Nucleus accumbens (tissue), 56 donors: Measurements from ENCODE around the gene RELL1.
A peak's percentile ranks its signal among the peaks of the same experiment; 100 is the strongest.

ENCODE experiments used
- DNase-seq, 56 donors: peaks; one replicate each; lab custom pipeline; 2025; lab: John Stamatoyannopoulos, UW

Gene RELL1

GRCh38 chr4:37604461-37604860, 81.7 kb downstream of the RELL1 start:
- DNase-seq, result no peak

GRCh38 chr4:37603711-37604110, 82.5 kb downstream of the RELL1 start:
- no peak for DNase-seq

GRCh38 chr4:37603070-37603468, 83.1 kb downstream of the RELL1 start:
- peak in 52 of 56 donors; percentile 5 to 86 (median 55) for DNase-seq

- no peak for DNase-seq
Measured at GRCh38 chr4:37602454-37603069, 83.6 kb downstream of the RELL1 start.

GRCh38 chr4:37601531-37601930, 84.6 kb downstream of the RELL1 start:
- no peak for DNase-seq

GRCh38 chr4:37599092-37599790, 86.9 kb downstream of the RELL1 start:
- no peak for DNase-seq

GRCh38 chr4:37597034-37597433, 89.1 kb downstream of the RELL1 start:
- no peak for DNase-seq

GRCh38 chr4:37595875-37596680, 90.1 kb downstream of the RELL1 start:
- no peak for DNase-seq

- no peak for DNase-seq
Measured at GRCh38 chr4:37594099-37594498, 92.1 kb downstream of the RELL1 start.

GRCh38 chr4:37591349-37591748, 94.8 kb downstream of the RELL1 start:
- DNase-seq, result no peak

GRCh38 chr4:37590016-37590415, 96.2 kb downstream of the RELL1 start:
- no peak for DNase-seq

GRCh38 chr4:37588150-37588549, 98.0 kb downstream of the RELL1 start:
- DNase-seq, result no peak

GRCh38 chr4:37586194-37586593, 100.0 kb downstream of the RELL1 start:
- no peak for DNase-seq

GRCh38 chr4:37584493-37585060, 101.6 kb downstream of the RELL1 start:
- DNase-seq, result no peak

GRCh38 chr4:37584071-37584470, 102.1 kb downstream of the RELL1 start:
- no peak for DNase-seq

- no peak for DNase-seq
Measured at GRCh38 chr4:37573566-37573965, 112.6 kb downstream of the RELL1 start.

- DNase-seq, result no peak
Measured at GRCh38 chr4:37568489-37568888, 117.7 kb downstream of the RELL1 start.

GRCh38 chr4:37567836-37568235, 118.3 kb downstream of the RELL1 start:
- no peak for DNase-seq

GRCh38 chr4:37562592-37562991, 123.6 kb downstream of the RELL1 start:
- DNase-seq, result no peak

GRCh38 chr4:37561803-37562207, 124.4 kb downstream of the RELL1 start:
- no peak for DNase-seq

GRCh38 chr4:37561196-37561802, 124.9 kb downstream of the RELL1 start:
- DNase-seq, result no peak
